Ishikawa (cell line): Measurements from ENCODE around the gene RGS9.

Experiments used
- EP300 ChIP-seq: IDR thresholded peaks from 2 replicates; pipeline ENCODE4 v1.6.1; 2012; ENCODE audit warnings: borderline replicate concordance
- MAX ChIP-seq: IDR thresholded peaks from 2 replicates; pipeline ENCODE4 v1.6.1; 2012
- NFIC ChIP-seq: IDR thresholded peaks from 2 replicates; pipeline ENCODE4 v1.6.1; 2012
- TEAD4 ChIP-seq: IDR thresholded peaks from 2 replicates; pipeline ENCODE4 v1.6.1; 2012

- TF ChIP-seq TEAD4 (no peak), MAX (no peak), EP300 (no peak), NFIC (no peak)
Observed at GRCh38 chr17:65265276-65265675, 128.1 kb downstream of the RGS9 start.
